GM10266 (cell line): Measurements from ENCODE around the gene MICU2.
A peak's percentile ranks its signal among the peaks of the same experiment; 100 is the strongest.

Source experiments
- DNase-seq: peaks from one replicate; pipeline ENCODE4 v3.0.0; 2012; ENCODE audit errors: extremely low spot score
- CTCF ChIP-seq: IDR thresholded peaks from 2 replicates; pipeline ENCODE4 v1.5.1; 2012; ENCODE audit warnings: mild to moderate bottlenecking, low read depth; ENCODE audit not compliant: control insufficient read depth, insufficient read depth; ENCODE audit errors: missing control alignments

Gene MICU2

GRCh38 chr13:21466527-21466926 lies 137.4 kb downstream of the MICU2 start:
- DNase-seq: no peak
- no peak for TF ChIP-seq CTCF

GRCh38 chr13:21465710-21466160 lies 138.2 kb downstream of the MICU2 start:
- no peak for TF ChIP-seq CTCF

GRCh38 chr13:21463424-21463823 lies 140.5 kb downstream of the MICU2 start:
- TF ChIP-seq CTCF: no peak
- DNase-seq: no peak

More at GRCh38 chr13:21465710-21466160, 138.2 kb downstream of the MICU2 start:
- DNase-seq: no peak

GRCh38 chr13:21461131-21461530 lies 142.8 kb downstream of the MICU2 start:
- no peak for TF ChIP-seq CTCF
- DNase-seq: no peak

GRCh38 chr13:21458813-21459701 lies 144.9 kb downstream of the MICU2 start, which contains the start of gene ZDHHC20:
ZDHHC20 (minus strand) TSS chr13:21459303; CDS start chr13:21459171, 132 bp downstream.
- no peak for TF ChIP-seq CTCF
- peak; percentile 98 for DNase-seq

GRCh38 chr13:21458451-21458812 lies 145.5 kb downstream of the MICU2 start:
- no peak for TF ChIP-seq CTCF
- peak; percentile 75 for DNase-seq
